Sigmoid colon (tissue), 4 donors: ENCODE results near the gene OR10A3.

ENCODE experiments used
- EP300 ChIP-seq, 4 donors: sonication (generic); formaldehyde crosslinking; IDR thresholded peaks; one replicate each; pipeline ENCODE4 v1.6.1; 2017; ENCODE audit warnings: antibody characterized with exemption in 4 of 4
- POLR2A ChIP-seq, 2 donors: fragments of 450-650 bp; IDR thresholded peaks; one replicate each; pipeline ENCODE4 v1.6.1; 2016; ENCODE audit warnings: antibody characterized with exemption in 2 of 2, mild to moderate bottlenecking in 2 of 2, moderate library complexity in 2 of 2
- POLR2AphosphoS5 ChIP-seq, 4 donors: sonication (generic); formaldehyde crosslinking; IDR thresholded peaks; one replicate each; pipeline ENCODE4 v1.6.1; 2017; ENCODE audit warnings: antibody characterized with exemption in 4 of 4
- TF ChIP-seq, protein P1 (sequence below), 4 experiments: fragments of 450-650 bp in 3 of 4; fragments of 200-600 bp in 1 of 4; IDR thresholded peaks; one replicate each; pipeline ENCODE4 v1.5.1; 2016 to 2019; ENCODE audit warnings: antibody characterized with exemption in 4 of 4, mild to moderate bottlenecking in 3 of 4, moderate library complexity in 2 of 4

DNA sequence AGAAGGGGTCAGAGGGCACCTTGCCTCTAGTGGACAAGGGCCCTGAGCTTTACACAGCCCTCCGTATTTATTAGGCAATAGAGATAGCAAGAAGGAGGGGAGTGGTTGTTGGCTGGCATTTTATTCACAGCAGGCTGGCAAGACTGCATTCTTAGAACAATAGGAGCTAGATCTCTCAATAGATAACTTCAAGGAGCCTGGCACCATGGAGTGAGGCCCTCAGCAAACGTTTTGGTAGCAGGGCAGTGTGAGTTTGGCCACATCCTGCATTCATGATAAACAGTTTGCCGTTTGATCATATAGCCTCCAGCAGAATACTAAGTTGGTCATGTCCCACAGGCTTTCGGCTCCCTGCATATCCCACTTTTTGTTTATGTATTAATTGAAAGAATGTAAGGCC lies 42.1 kb downstream of the OR10A3 start:
- TF ChIP-seq, protein P1, sequence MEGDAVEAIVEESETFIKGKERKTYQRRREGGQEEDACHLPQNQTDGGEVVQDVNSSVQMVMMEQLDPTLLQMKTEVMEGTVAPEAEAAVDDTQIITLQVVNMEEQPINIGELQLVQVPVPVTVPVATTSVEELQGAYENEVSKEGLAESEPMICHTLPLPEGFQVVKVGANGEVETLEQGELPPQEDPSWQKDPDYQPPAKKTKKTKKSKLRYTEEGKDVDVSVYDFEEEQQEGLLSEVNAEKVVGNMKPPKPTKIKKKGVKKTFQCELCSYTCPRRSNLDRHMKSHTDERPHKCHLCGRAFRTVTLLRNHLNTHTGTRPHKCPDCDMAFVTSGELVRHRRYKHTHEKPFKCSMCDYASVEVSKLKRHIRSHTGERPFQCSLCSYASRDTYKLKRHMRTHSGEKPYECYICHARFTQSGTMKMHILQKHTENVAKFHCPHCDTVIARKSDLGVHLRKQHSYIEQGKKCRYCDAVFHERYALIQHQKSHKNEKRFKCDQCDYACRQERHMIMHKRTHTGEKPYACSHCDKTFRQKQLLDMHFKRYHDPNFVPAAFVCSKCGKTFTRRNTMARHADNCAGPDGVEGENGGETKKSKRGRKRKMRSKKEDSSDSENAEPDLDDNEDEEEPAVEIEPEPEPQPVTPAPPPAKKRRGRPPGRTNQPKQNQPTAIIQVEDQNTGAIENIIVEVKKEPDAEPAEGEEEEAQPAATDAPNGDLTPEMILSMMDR (IDR thresholded peaks at IDR 0.05): no peak
- no peak for TF ChIP-seq POLR2A (IDR thresholded peaks at IDR 0.05)
- TF ChIP-seq POLR2AphosphoS5 (IDR thresholded peaks at IDR 0.05): no peak
- no peak for TF ChIP-seq EP300 (IDR thresholded peaks at IDR 0.05)
